Glutamatergic neuron (in vitro differentiated cells): ENCODE results near the gene CAPN13. TPM values are rescaled to one million over a fixed set of nuclear protein-coding genes. Genes with fewer than 3 reads are reported as not detected.

ENCODE experiments used
- DNase-seq: peaks from one replicate; pipeline ENCODE4 v3.0.0; 2022
- H3K27ac Mint-ChIP-seq: one replicate; pipeline ENCODE4 v1.8.0; 2020; ENCODE audit warnings: mild to moderate bottlenecking, mixed read lengths, inconsistent platforms; ENCODE audit not compliant: unreplicated experiment
- H3K27me3 Mint-ChIP-seq: one replicate; pipeline ENCODE4 v1.8.0; 2020; ENCODE audit warnings: mild to moderate bottlenecking, moderate library complexity, mixed read lengths, inconsistent platforms; ENCODE audit not compliant: unreplicated experiment
- H3K36me3 Mint-ChIP-seq: one replicate; pipeline ENCODE4 v1.8.0; 2020; ENCODE audit warnings: mild to moderate bottlenecking, mixed read lengths, inconsistent platforms; ENCODE audit not compliant: unreplicated experiment
- H3K4me1 Mint-ChIP-seq: one replicate; pipeline ENCODE4 v1.8.0; 2020; ENCODE audit warnings: mild to moderate bottlenecking, low read depth, mixed read lengths, inconsistent platforms; ENCODE audit not compliant: unreplicated experiment
- H3K4me3 Mint-ChIP-seq: one replicate; pipeline ENCODE4 v1.8.0; 2020; ENCODE audit warnings: mild to moderate bottlenecking, mixed read lengths, inconsistent platforms; ENCODE audit not compliant: unreplicated experiment
- H3K9me3 Mint-ChIP-seq: one replicate; pipeline ENCODE4 v1.8.0; 2020; ENCODE audit warnings: mild to moderate bottlenecking, moderate library complexity, mixed read lengths, inconsistent platforms; ENCODE audit not compliant: unreplicated experiment
- total RNA-seq: library from RNA; stranded (reverse); fragmentation: NEBNext Ultra II Directional; extraction: Animal tissue kit (Norgen Biotek cat#: 25700); gene quantifications from one replicate; pipeline ENCODE4 v1.2.1, GENCODE V29; 2021; ENCODE audit not compliant: unreplicated experiment
- TF ChIP-seq, protein P1 (sequence below): fragments of 200-600 bp; sonication (generic); IDR thresholded peaks from one replicate; pipeline ENCODE4 v1.5.0; 2021; ENCODE audit not compliant: partially characterized antibody, unreplicated experiment

CAPN13 gene
- total RNA-seq, 1 donor from 2014 or later: not detected

GRCh38 chr2:30768708-30769480, 38.4 kb downstream of the CAPN13 start:
- H3K27ac Mint-ChIP-seq: no peak overlapping the region
- H3K9me3 Mint-ChIP-seq: no peaks in the 10 kb centered on the region
- DNase-seq: no peak
- H3K27me3 Mint-ChIP-seq: peaks cover 8% of the 10 kb centered on the region
- H3K4me3 Mint-ChIP-seq: no peak overlapping the region
- no peaks in the 10 kb centered on the region for H3K36me3 Mint-ChIP-seq
- H3K4me1 Mint-ChIP-seq: no peaks in the 10 kb centered on the region
- TF ChIP-seq, protein P1, sequence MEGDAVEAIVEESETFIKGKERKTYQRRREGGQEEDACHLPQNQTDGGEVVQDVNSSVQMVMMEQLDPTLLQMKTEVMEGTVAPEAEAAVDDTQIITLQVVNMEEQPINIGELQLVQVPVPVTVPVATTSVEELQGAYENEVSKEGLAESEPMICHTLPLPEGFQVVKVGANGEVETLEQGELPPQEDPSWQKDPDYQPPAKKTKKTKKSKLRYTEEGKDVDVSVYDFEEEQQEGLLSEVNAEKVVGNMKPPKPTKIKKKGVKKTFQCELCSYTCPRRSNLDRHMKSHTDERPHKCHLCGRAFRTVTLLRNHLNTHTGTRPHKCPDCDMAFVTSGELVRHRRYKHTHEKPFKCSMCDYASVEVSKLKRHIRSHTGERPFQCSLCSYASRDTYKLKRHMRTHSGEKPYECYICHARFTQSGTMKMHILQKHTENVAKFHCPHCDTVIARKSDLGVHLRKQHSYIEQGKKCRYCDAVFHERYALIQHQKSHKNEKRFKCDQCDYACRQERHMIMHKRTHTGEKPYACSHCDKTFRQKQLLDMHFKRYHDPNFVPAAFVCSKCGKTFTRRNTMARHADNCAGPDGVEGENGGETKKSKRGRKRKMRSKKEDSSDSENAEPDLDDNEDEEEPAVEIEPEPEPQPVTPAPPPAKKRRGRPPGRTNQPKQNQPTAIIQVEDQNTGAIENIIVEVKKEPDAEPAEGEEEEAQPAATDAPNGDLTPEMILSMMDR: no peak

DNA sequence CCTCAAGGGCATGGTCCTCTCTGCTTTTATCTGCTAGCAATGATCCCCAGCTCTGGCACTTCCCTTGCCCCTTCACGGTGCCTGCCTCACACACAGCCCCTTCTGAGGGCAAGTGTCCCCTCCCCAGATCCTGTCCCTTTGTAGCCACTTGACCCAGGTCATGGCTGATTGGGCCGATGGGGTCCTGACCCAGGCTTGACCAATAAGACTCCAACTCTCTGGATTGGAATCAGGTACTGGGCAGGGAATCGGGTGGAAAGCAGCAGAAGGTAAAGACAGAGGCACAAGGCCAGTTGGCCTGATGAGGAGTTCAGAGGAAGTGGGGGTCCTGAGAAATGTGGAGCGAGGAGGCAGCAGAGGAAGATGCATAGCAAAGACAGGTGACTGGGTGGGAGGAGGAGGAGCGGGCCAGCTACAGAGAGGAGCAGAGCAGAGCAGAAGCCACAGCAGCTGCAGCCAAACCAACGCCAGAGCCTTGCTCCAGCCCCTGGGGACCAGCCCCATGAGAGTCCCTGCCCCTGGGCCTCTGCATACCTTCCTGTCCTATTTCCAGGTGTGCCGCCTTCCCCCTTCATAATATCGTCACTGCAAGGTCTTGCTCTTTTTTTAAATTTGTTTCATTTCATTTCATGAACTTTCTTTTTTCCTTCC, 39.1 kb downstream of the CAPN13 start:
- no peak overlapping the region for H3K4me3 Mint-ChIP-seq
- TF ChIP-seq, protein P1: no peak
- no peaks in the 10 kb centered on the region for H3K36me3 Mint-ChIP-seq
- H3K9me3 Mint-ChIP-seq: no peaks in the 10 kb centered on the region
- H3K27me3 Mint-ChIP-seq: peaks cover 8% of the 10 kb centered on the region
- no peak for DNase-seq
- H3K27ac Mint-ChIP-seq: no peak overlapping the region
- no peaks in the 10 kb centered on the region for H3K4me1 Mint-ChIP-seq

GRCh38 chr2:30766666-30767065, 40.6 kb downstream of the CAPN13 start:
- Mint-ChIP-seq H3K27me3 (peaks cover 8% of the 10 kb centered on the region), H3K4me3 (no peak overlapping the region), H3K27ac (no peak overlapping the region), H3K36me3 (peaks cover 3% of the 10 kb centered on the region), H3K4me1 (no peaks in the 10 kb centered on the region), H3K9me3 (no peaks in the 10 kb centered on the region)
- DNase-seq: no peak
- TF ChIP-seq, protein P1: no peak

- TF ChIP-seq, protein P1: no peak
- no peaks in the 10 kb centered on the region for H3K4me1 Mint-ChIP-seq
- peaks cover 3% of the 10 kb centered on the region for H3K36me3 Mint-ChIP-seq
- no peak overlapping the region for H3K27ac Mint-ChIP-seq
- no peak overlapping the region for H3K4me3 Mint-ChIP-seq
- no peak for DNase-seq
- peaks cover 1% of the 10 kb centered on the region for H3K9me3 Mint-ChIP-seq
- H3K27me3 Mint-ChIP-seq: peaks cover 8% of the 10 kb centered on the region
Observed at GRCh38 chr2:30765876-30766470, 41.3 kb downstream of the CAPN13 start.

DNA sequence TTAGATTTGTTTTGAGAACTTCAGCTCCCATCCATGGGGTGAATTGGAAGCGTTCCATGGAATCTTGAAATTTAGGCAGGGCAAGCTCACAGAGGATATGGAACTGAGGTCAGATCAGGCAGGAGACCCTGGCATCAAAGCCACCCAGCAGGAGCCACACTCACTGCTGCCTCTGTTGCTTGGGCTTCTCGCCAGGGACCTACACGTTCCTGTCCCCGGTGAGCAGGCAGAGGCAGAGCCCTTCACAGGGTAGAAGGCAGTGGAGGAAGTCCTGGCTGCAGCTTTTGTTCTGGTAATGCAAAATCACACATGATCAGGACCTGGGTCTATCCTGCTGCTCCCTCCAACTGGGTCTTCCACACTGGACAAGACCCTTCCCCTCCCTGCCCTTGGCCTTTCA, 42.1 kb downstream of the CAPN13 start:
- Mint-ChIP-seq H3K27ac (no peak overlapping the region), H3K27me3 (peaks cover 8% of the 10 kb centered on the region), H3K4me1 (no peaks in the 10 kb centered on the region), H3K4me3 (no peak overlapping the region), H3K36me3 (peaks cover 3% of the 10 kb centered on the region), H3K9me3 (peaks cover 1% of the 10 kb centered on the region)
- no peak for DNase-seq
- TF ChIP-seq, protein P1: no peak
